GM23248 (cell line): ENCODE data around the gene GPR39.

Experiments used
- EZH2 ChIP-seq: fragments of 200-600 bp; sonication (generic); IDR thresholded peaks from 2 replicates; pipeline ENCODE4 v1.6.1; 2018; ENCODE audit warnings: antibody characterized with exemption, mild to moderate bottlenecking; ENCODE audit not compliant: insufficient read depth, poor library complexity, severe bottlenecking
- EZH2phosphoT487 ChIP-seq: fragments of 200-600 bp; sonication (generic); IDR thresholded peaks from 2 replicates; pipeline ENCODE4 v1.6.1; 2018; ENCODE audit warnings: antibody characterized with exemption, moderate library complexity, mild to moderate bottlenecking, low read depth; ENCODE audit not compliant: insufficient read depth

DNA sequence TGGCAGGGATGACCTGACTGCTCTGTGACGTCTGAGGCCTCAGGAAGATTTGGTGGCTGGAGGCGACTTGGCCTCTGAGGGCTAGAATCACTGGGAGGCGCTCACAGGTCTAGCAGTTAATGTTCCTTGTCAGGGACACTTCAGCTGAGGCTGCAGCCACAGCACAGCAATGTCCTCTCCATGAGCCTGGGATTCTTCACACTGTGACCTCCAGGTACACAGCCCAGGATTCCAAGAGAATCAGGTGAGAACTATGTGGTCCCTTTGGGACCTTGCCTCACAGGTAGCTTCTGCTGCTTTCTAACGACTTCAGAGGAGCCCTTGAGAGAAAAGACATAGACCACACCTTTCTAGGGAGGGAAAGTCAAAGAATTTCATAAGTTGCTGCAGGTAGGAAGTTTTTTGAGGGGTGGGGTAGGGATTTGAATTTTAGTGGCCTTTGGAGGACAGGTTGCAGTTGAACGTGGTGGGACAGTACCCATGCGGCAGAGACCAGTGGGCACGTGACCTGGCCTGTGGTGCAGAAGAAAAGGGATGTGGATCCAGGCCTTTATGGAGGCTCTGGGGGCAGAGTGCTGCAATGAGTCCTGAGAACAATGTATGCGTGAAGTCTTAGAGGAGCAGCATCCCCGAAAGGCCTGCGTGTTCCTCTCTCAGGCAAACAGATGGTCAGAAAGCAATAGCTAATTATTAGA, 167.2 kb downstream of the GPR39 start:
- TF ChIP-seq EZH2 (no peak), EZH2phosphoT487 (no peak)
